Amniotic epithelial cell (primary cell): ENCODE results near the gene EEF1A2.
A peak's percentile ranks its signal among the peaks of the same experiment; 100 is the strongest.
"Not testable (repeated sequence)": the region's sequence is repeated elsewhere in the genome, so short reads cannot be mapped to it uniquely, and the experiment has no call there.

ENCODE experiments used
- DNase-seq: peaks from one replicate; pipeline ENCODE4 v3.0.0-alpha.2; 2010; ENCODE audit warnings: low read depth

The EEF1A2 gene

GRCh38 chr20:63484651-63485403 is 14.1 kb downstream of the EEF1A2 start:
- DNase-seq = no peak

GRCh38 chr20:63484236-63484635 is 14.6 kb downstream of the EEF1A2 start:
- no peak for DNase-seq

- no peak for DNase-seq
Observed at GRCh38 chr20:63483834-63484233, 15.0 kb downstream of the EEF1A2 start.

- DNase-seq = no peak
Observed at GRCh38 chr20:63482021-63482587, 16.8 kb downstream of the EEF1A2 start.

- no peak for DNase-seq
Observed at GRCh38 chr20:63481503-63481902, 17.4 kb downstream of the EEF1A2 start.

GRCh38 chr20:63479695-63480419 is 19.0 kb downstream of the EEF1A2 start:
- not testable (repeated sequence) for DNase-seq

DNA sequence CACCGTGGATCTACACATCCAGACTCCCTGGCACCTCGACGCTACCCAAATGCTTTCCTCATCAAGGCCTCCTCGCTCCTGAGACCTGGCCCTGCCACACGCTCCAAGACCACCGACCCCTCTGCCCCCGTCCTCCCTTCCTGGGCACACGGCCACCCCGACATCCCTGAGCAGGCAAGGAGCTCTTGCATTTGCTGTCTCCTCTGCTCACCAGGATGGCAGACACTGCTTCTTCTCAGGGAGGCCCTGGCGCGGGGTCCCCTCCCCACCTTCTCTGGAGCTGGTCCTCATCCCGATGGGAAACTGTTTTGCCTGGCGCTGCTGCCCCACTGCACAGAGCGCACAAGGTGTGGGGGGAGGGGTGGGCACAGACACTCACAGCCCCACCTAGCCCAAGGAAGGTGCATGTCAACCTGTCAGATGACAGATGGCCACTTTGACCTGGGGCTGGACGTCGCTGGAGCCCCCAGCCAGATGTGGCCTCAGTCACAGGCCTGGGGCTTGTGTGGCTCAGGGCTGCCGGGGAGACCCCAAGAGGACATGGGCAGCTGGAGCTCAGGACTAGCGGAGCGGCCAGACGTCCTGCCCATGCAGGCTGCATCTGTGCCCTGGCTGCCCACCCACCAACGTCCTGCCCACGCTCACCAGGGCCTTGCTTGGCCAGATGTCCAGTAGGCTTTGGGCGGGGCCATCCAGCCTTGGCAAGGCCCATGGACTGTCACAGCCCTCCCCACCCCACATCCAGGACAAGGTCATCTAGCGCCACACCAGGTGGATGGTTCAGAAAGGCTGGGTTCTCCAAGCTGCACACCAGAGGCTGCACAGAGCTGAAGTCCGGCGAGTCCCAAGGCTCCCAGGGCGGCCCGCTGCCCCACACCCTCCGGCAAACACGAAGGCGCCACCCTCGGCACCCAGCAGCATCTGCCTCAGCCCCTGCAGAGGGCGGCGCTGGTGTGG is 20.3 kb downstream of the EEF1A2 start:
- no peak for DNase-seq

GRCh38 chr20:63477944-63478343 is 20.9 kb downstream of the EEF1A2 start:
- no peak for DNase-seq

- no peak for DNase-seq
Observed at GRCh38 chr20:63477061-63477616, 21.7 kb downstream of the EEF1A2 start.

DNA sequence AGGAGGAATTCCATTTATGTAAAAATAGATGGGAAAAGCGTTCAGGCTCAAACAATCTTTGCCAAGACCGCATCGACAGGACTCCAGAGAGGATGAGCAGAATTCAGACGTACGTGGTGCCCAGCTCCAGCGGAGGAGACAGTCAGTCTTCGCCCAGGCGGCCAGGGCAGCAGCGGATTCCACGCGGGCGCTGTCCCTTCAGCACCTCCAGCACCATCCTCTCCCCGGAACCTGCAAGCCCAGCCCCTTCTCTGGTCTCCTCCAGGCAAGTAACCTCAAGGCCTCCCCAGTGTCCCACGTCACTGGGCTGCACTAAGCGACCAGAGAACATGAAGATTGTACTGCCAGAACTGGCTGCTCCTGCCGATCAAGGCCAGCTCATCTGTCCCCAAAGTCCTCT is 23.7 kb downstream of the EEF1A2 start:
- DNase-seq = peak; percentile 34

DNA sequence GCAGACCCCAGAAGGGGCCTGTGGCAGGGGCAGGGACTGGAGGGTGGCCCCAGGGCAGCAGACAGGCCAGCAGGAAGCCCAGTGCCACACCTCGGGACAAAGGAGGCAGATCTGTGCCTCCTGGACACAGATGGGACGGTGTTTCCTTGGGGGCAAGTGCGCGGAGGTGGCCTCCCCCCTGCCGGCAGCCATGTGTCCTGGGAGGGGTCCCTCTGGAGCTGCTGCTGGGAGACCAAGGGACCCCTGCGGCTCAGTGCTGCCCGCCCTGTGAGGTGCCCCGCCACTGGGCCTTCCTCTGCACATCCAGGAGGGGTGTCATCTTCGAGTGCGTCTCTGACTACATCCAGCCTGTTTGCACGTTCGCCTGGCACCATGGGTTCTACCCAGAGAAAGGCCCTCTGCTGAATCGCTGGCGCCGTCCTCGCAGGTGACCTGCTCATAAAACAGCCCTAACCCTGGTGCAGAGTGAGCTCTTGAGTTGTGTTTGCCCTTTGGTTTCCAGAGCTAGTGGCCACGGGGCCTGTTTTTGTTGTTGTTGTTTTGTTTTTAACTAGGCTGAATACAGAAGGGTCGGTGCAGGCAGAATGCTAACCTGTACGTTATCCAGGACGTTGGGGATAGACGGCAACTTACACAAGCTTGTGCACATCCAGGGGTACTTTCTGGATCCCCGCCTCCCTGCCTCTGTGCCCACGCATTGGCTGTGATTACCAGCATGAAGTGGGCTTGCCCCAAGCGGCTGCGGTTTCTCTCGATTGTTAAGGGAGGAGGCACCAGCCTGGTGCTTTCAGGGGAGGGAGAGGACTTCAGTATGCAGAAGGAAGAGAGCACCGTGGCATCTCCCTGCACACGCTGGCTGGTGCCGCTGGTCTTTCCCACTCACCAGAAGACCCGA is 25.1 kb downstream of the EEF1A2 start:
- DNase-seq = no peak

- DNase-seq = no peak
Observed at GRCh38 chr20:63472862-63473390, 26.0 kb downstream of the EEF1A2 start.

- DNase-seq = no peak
Observed at GRCh38 chr20:63471981-63472831, 26.7 kb downstream of the EEF1A2 start, which contains the start of gene KCNQ2. Gene KCNQ2, minus strand, starts transcription at chr20:63472655. Its CDS starts 192 bp downstream, at chr20:63472463.

DNA sequence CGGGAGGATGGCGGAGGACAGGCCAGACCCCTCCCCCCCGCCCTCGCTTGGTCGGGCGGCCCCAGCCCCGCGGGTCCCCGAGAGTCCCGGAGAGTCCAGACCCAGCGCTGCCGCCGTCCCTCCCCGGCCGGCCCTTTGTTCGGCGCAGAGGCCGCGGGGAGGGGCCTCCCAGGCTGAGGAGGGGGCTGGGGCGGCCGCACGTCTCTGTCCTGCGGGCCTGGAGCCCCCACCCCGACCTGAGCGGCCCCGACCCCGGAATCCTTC is 27.2 kb downstream of the EEF1A2 start:
- DNase-seq = no peak

DNA sequence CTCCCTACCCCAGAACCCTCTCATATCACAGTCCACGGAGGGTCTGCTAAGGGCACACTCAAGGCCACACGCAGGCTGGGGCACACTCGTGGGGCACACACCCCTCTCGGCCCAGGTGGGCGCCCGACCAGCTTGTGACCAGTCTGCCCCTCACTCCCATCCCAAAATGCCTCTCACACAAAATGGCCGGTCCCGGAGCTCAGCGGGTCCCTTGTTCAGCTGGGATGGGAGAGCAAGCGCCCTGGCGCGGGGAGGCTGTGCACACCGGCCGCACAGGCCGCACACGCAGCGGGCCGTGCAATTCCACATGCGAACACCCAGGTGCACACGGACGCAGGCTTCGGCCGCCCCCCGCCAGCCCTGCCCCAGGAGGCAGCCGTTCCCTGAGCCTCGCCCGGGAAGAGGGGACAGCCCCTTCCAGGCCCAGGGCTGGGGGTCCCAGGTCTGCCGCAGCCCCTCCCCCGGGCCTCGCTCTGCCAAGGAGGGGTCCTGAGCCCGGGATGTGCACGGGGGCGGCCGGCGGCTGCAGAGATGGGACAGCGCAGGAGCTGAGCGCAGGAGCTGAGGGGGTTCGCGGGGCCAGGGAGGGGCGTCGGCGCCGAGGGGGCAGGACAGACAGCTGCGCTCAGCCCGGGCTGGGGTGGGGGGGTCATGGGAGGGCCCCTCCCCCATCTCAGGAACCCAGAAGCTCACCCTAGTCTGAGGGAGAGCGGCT is 27.7 kb downstream of the EEF1A2 start:
- DNase-seq = no peak

DNA sequence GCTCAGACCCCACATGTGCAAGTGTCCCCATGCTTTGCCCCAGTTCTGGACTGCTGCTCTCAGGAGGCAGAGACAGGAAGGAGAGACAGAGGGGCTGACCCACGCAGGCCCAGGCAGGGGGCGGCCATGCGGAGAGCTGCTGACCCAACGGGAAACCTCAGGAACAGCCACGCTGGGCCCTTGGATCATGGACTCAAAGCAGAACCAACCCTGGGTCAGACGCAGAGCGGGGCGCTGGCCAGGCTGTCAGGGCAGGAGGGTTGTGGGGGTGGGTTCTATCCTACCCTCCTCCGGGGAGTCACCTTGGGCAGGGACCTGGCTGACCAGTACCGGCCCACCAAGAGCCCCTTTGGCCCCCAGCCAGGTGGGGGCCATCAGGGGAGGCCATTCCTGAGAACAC is 28.5 kb downstream of the EEF1A2 start:
- DNase-seq = no peak

DNA sequence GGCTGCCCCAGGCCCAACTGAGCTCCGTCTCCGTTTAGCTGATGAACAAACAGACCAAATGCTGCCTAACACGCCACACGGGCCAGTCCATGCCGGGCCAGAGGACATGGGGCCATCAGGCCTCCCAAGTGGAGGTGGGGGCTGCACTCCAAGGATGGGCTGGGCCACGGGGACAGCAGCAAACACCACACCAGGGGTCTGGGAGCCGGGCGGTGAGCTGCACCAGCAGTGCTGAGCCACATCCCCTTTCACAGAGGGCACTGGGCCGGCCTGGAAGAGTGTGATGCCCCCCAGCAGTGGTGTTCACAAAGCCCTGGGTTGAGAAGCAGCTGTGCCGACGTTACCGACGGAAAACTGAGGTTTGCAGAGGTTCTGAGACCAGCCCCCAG is 29.2 kb downstream of the EEF1A2 start:
- no peak for DNase-seq

DNA sequence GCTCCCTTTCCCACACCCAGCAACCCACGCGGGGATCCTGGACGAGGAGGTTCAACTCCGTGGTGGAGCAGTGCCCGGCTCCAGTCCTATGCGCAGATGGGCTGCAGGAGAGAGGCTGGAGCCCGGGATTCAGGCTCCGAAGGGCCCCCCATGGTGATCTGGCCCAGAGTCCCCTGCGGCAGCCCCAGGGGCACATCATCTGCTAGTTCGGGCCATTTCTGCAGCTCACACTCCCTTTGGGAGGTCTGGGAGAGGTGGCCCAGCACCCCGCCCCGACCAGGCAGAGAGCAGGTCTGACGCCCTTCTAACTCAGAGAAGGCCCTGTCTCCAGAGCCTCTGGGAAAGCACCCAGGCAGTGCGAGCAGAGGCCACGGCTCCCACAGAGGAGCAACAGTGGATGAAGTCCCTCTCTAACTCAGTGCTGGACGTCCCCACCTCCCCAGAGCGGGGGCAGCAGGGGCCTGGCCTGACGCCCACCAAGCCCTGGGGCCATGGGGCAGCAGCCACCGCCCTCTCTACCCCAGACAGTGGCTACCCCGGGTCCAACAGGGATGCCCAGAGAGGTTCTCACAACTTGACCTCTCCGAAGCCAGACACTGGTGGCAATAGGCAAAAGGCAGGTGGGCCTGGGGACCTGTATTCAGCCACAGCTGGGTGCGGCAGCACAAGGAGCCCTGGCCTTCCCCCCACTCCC is 29.7 kb downstream of the EEF1A2 start:
- no peak for DNase-seq
